ENCODE data around the gene PRKN.

PRKN gene

GRCh38 chr6:162249907-162250642 is 477.5 kb downstream of the PRKN start:
- H3K9ac ChIP-seq (ENCODE audit: low read depth, low read length) = no peak overlapping the region
- no peaks in the 10 kb centered on the region for H3K9me3 ChIP-seq (ENCODE audit: insufficient read depth, low read depth, low read length)
- no peak overlapping the region for H3K27ac ChIP-seq (ENCODE audit: low read length)
- no peaks in the 10 kb centered on the region for H3K27me3 ChIP-seq (ENCODE audit: insufficient read depth, low read length)
- H3K36me3 ChIP-seq (ENCODE audit: insufficient read depth, low read depth, low read length) = no peaks in the 10 kb centered on the region
- no peaks in the 10 kb centered on the region for H3K4me1 ChIP-seq (ENCODE audit: insufficient read depth, low read length)
- H3K4me3 ChIP-seq (ENCODE audit: low read length) = no peak overlapping the region

GRCh38 chr6:162245830-162246420 is 481.6 kb downstream of the PRKN start:
- Histone ChIP-seq H3K9me3 (ENCODE audit: insufficient read depth, low read depth, low read length) (no peaks in the 10 kb centered on the region), H3K36me3 (ENCODE audit: insufficient read depth, low read depth, low read length) (no peaks in the 10 kb centered on the region), H3K27ac (ENCODE audit: low read length) (no peak overlapping the region), H3K27me3 (ENCODE audit: insufficient read depth, low read length) (no peaks in the 10 kb centered on the region), H3K9ac (ENCODE audit: low read depth, low read length) (no peak overlapping the region), H3K4me1 (ENCODE audit: insufficient read depth, low read length) (no peaks in the 10 kb centered on the region), H3K4me3 (ENCODE audit: low read length) (no peak overlapping the region)

GRCh38 chr6:162244031-162244430 is 483.5 kb downstream of the PRKN start:
- Histone ChIP-seq H3K4me3 (ENCODE audit: low read length) (no peak overlapping the region), H3K27ac (ENCODE audit: low read length) (no peak overlapping the region), H3K9me3 (ENCODE audit: insufficient read depth, low read depth, low read length) (no peaks in the 10 kb centered on the region), H3K4me1 (ENCODE audit: insufficient read depth, low read length) (no peaks in the 10 kb centered on the region), H3K27me3 (ENCODE audit: insufficient read depth, low read length) (no peaks in the 10 kb centered on the region), H3K9ac (ENCODE audit: low read depth, low read length) (no peak overlapping the region), H3K36me3 (ENCODE audit: insufficient read depth, low read depth, low read length) (no peaks in the 10 kb centered on the region)

GRCh38 chr6:162242915-162243314 is 484.7 kb downstream of the PRKN start:
- Histone ChIP-seq H3K27me3 (ENCODE audit: insufficient read depth, low read length) (no peaks in the 10 kb centered on the region), H3K9me3 (ENCODE audit: insufficient read depth, low read depth, low read length) (no peaks in the 10 kb centered on the region), H3K4me3 (ENCODE audit: low read length) (no peak overlapping the region), H3K9ac (ENCODE audit: low read depth, low read length) (no peak overlapping the region), H3K4me1 (ENCODE audit: insufficient read depth, low read length) (no peaks in the 10 kb centered on the region), H3K27ac (ENCODE audit: low read length) (no peak overlapping the region), H3K36me3 (ENCODE audit: insufficient read depth, low read depth, low read length) (no peaks in the 10 kb centered on the region)

- H3K4me3 ChIP-seq (ENCODE audit: low read length) = no peak overlapping the region
- H3K27me3 ChIP-seq (ENCODE audit: insufficient read depth, low read length) = no peaks in the 10 kb centered on the region
- no peaks in the 10 kb centered on the region for H3K36me3 ChIP-seq (ENCODE audit: insufficient read depth, low read depth, low read length)
- no peaks in the 10 kb centered on the region for H3K9me3 ChIP-seq (ENCODE audit: insufficient read depth, low read depth, low read length)
- no peak overlapping the region for H3K9ac ChIP-seq (ENCODE audit: low read depth, low read length)
- no peak overlapping the region for H3K27ac ChIP-seq (ENCODE audit: low read length)
- no peaks in the 10 kb centered on the region for H3K4me1 ChIP-seq (ENCODE audit: insufficient read depth, low read length)
Measured at GRCh38 chr6:162239330-162239729, 488.2 kb downstream of the PRKN start.

GRCh38 chr6:162238675-162239074 is 488.9 kb downstream of the PRKN start:
- Histone ChIP-seq H3K4me1 (ENCODE audit: insufficient read depth, low read length) (no peaks in the 10 kb centered on the region), H3K9ac (ENCODE audit: low read depth, low read length) (no peak overlapping the region), H3K4me3 (ENCODE audit: low read length) (no peak overlapping the region), H3K36me3 (ENCODE audit: insufficient read depth, low read depth, low read length) (no peaks in the 10 kb centered on the region), H3K9me3 (ENCODE audit: insufficient read depth, low read depth, low read length) (no peaks in the 10 kb centered on the region), H3K27ac (ENCODE audit: low read length) (no peak overlapping the region), H3K27me3 (ENCODE audit: insufficient read depth, low read length) (no peaks in the 10 kb centered on the region)

GRCh38 chr6:162237331-162237730 is 490.2 kb downstream of the PRKN start:
- Histone ChIP-seq H3K9ac (ENCODE audit: low read depth, low read length) (no peak overlapping the region), H3K4me1 (ENCODE audit: insufficient read depth, low read length) (no peaks in the 10 kb centered on the region), H3K36me3 (ENCODE audit: insufficient read depth, low read depth, low read length) (no peaks in the 10 kb centered on the region), H3K27me3 (ENCODE audit: insufficient read depth, low read length) (no peaks in the 10 kb centered on the region), H3K27ac (ENCODE audit: low read length) (no peak overlapping the region), H3K9me3 (ENCODE audit: insufficient read depth, low read depth, low read length) (no peaks in the 10 kb centered on the region), H3K4me3 (ENCODE audit: low read length) (no peak overlapping the region)

GRCh38 chr6:162234631-162235030 is 492.9 kb downstream of the PRKN start:
- Histone ChIP-seq H3K27ac (ENCODE audit: low read length) (no peak overlapping the region), H3K9ac (ENCODE audit: low read depth, low read length) (no peak overlapping the region), H3K9me3 (ENCODE audit: insufficient read depth, low read depth, low read length) (no peaks in the 10 kb centered on the region), H3K4me1 (ENCODE audit: insufficient read depth, low read length) (no peaks in the 10 kb centered on the region), H3K27me3 (ENCODE audit: insufficient read depth, low read length) (no peaks in the 10 kb centered on the region), H3K4me3 (ENCODE audit: low read length) (no peak overlapping the region), H3K36me3 (ENCODE audit: insufficient read depth, low read depth, low read length) (no peaks in the 10 kb centered on the region)

- Histone ChIP-seq H3K27ac (ENCODE audit: low read length) (no peak overlapping the region), H3K4me3 (ENCODE audit: low read length) (no peak overlapping the region), H3K27me3 (ENCODE audit: insufficient read depth, low read length) (no peaks in the 10 kb centered on the region), H3K4me1 (ENCODE audit: insufficient read depth, low read length) (no peaks in the 10 kb centered on the region), H3K9ac (ENCODE audit: low read depth, low read length) (no peak overlapping the region), H3K9me3 (ENCODE audit: insufficient read depth, low read depth, low read length) (no peaks in the 10 kb centered on the region), H3K36me3 (ENCODE audit: insufficient read depth, low read depth, low read length) (no peaks in the 10 kb centered on the region)
Measured at GRCh38 chr6:162230147-162230752, 497.3 kb downstream of the PRKN start.

GRCh38 chr6:162229093-162229492 is 498.5 kb downstream of the PRKN start:
- Histone ChIP-seq H3K27me3 (ENCODE audit: insufficient read depth, low read length) (no peaks in the 10 kb centered on the region), H3K27ac (ENCODE audit: low read length) (no peak overlapping the region), H3K9ac (ENCODE audit: low read depth, low read length) (no peak overlapping the region), H3K4me1 (ENCODE audit: insufficient read depth, low read length) (no peaks in the 10 kb centered on the region), H3K9me3 (ENCODE audit: insufficient read depth, low read depth, low read length) (no peaks in the 10 kb centered on the region), H3K36me3 (ENCODE audit: insufficient read depth, low read depth, low read length) (no peaks in the 10 kb centered on the region), H3K4me3 (ENCODE audit: low read length) (no peak overlapping the region)

GRCh38 chr6:162226803-162227202 is 500.8 kb downstream of the PRKN start:
- Histone ChIP-seq H3K4me3 (ENCODE audit: low read length) (no peak overlapping the region), H3K36me3 (ENCODE audit: insufficient read depth, low read depth, low read length) (no peaks in the 10 kb centered on the region), H3K9me3 (ENCODE audit: insufficient read depth, low read depth, low read length) (no peaks in the 10 kb centered on the region), H3K4me1 (ENCODE audit: insufficient read depth, low read length) (no peaks in the 10 kb centered on the region), H3K27me3 (ENCODE audit: insufficient read depth, low read length) (no peaks in the 10 kb centered on the region), H3K9ac (ENCODE audit: low read depth, low read length) (no peak overlapping the region), H3K27ac (ENCODE audit: low read length) (no peak overlapping the region)

GRCh38 chr6:162222521-162222920 is 505.0 kb downstream of the PRKN start:
- H3K4me1 ChIP-seq (ENCODE audit: insufficient read depth, low read length) = no peaks in the 10 kb centered on the region
- H3K27me3 ChIP-seq (ENCODE audit: insufficient read depth, low read length) = no peaks in the 10 kb centered on the region
- H3K36me3 ChIP-seq (ENCODE audit: insufficient read depth, low read depth, low read length) = no peaks in the 10 kb centered on the region
- no peak overlapping the region for H3K27ac ChIP-seq (ENCODE audit: low read length)
- no peaks in the 10 kb centered on the region for H3K9me3 ChIP-seq (ENCODE audit: insufficient read depth, low read depth, low read length)
- no peak overlapping the region for H3K9ac ChIP-seq (ENCODE audit: low read depth, low read length)
- no peak overlapping the region for H3K4me3 ChIP-seq (ENCODE audit: low read length)

Measured in iPS-20b (cell line).